ENCODE data around the gene GP1BB.

DNA sequence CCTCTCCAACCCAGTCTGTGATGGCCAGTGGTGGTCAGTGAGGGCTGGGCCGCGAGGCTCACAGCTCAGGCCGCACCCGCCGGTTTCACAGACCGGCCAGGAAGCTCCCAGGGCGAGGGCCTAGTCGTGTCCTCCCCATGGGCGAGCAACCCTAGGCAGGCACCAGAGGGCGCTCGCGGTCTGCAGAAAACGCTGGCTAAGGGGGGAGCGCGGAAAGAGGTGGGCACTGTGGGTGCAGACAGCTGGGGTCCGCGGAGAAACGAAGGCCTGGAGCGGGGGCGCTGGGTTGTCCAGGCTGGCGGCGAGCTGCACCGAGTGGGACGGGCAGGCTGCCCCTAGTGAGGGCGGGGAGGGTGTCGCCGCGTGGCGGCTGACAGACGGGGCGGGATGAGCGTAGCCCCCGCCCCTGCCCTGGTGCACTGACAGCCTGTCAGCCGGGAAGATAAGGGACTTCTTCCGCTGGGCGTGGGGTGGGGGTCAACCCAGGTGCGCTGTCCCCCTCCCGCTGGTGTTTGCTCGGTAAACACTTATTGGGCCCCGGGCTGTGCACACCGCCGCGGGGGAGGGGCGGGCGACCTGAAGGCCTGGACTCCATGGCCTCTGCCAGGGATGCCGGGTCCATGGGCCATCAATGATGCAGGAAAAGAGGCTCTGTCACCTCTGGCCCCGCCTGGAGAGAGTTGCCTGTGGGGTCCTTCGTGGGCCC lies 7.5 kb downstream of the GP1BB start:
- TF ChIP-seq CAMTA2 (CRISPR knock-in tag; IDR thresholded peaks at IDR 0.05; ENCODE audit: borderline replicate concordance): no peak
- TF ChIP-seq, protein P1, sequence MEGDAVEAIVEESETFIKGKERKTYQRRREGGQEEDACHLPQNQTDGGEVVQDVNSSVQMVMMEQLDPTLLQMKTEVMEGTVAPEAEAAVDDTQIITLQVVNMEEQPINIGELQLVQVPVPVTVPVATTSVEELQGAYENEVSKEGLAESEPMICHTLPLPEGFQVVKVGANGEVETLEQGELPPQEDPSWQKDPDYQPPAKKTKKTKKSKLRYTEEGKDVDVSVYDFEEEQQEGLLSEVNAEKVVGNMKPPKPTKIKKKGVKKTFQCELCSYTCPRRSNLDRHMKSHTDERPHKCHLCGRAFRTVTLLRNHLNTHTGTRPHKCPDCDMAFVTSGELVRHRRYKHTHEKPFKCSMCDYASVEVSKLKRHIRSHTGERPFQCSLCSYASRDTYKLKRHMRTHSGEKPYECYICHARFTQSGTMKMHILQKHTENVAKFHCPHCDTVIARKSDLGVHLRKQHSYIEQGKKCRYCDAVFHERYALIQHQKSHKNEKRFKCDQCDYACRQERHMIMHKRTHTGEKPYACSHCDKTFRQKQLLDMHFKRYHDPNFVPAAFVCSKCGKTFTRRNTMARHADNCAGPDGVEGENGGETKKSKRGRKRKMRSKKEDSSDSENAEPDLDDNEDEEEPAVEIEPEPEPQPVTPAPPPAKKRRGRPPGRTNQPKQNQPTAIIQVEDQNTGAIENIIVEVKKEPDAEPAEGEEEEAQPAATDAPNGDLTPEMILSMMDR (CRISPR knock-in tag; IDR thresholded peaks at IDR 0.05): peak; percentile 99
- TF ChIP-seq NFE2 (CRISPR knock-in tag; IDR thresholded peaks at IDR 0.05): no peak
- TF ChIP-seq EED (CRISPR knock-in tag; IDR thresholded peaks at IDR 0.05): no peak
- TF ChIP-seq JUN (CRISPR knock-in tag; IDR thresholded peaks at IDR 0.05): 0 out of 2 replicates have a peak, but pooled peaks have one; percentile 21
- TF ChIP-seq SAP130 (CRISPR knock-in tag; IDR thresholded peaks at IDR 0.05; ENCODE audit: low read depth): peak; percentile 91
- TF ChIP-seq FOSL1 (CRISPR knock-in tag; IDR thresholded peaks at IDR 0.05; ENCODE audit: borderline replicate concordance): no peak
- peak in 1 of 2 experiments; percentile 38; a peak in 1 of 4 replicates for TF ChIP-seq EP300 (IDR thresholded peaks at IDR 0.05; ENCODE audit: low read depth in 2 of 2, low read length in 2 of 2)
- TF ChIP-seq EP300 (CRISPR knock-in tag; IDR thresholded peaks at IDR 0.05; ENCODE audit: borderline replicate concordance): peak; percentile 12; the same call in 1 of the 2 replicates
- no peak; the same call in 2 of the 3 replicates for TF ChIP-seq MXI1 (IDR thresholded peaks at IDR 0.05; ENCODE audit: borderline replicate concordance, low read depth, low read length)
- TF ChIP-seq ELF1 (CRISPR knock-in tag; IDR thresholded peaks at IDR 0.05): peak; percentile 43

All from HepG2 (cell line).